Activated CD4-positive, alpha-beta T cell treated with anti-CD3 and anti-CD28 coated beads, Interleukin-2, amount 50 U/mL, for 24 hours (primary cell): ENCODE results near the gene PPL.
"Not testable (repeated sequence)": the region's sequence is repeated elsewhere in the genome, so short reads cannot be mapped to it uniquely, and the experiment has no call there.

Source experiments
- DNase-seq, 2 donors: peaks; one replicate each; pipeline ENCODE4 v3.0.0-alpha.2; 2020; ENCODE audit warnings: low read depth in 1 of 2, low spot score in 1 of 2

PPL gene

DNA sequence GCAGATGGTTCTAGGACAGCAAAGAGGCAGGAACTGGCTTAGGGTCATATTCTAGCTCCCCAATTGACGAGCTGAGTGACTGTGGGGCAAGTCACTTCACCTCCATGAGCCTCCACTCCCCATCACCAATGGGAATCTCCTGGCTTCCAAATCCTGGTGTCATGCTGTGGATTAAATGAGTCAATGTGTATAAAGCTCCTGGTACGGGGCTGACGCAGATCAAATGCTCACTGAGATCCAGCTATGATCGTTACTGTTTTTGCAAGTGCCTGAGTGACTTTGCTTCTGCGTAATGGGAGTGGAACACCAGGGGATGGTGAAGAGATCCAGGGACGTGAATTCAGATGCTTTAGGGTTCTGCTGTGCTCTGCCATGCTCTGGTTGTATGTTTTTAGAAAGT lies 23.6 kb upstream of the PPL start:
- no peak for DNase-seq

DNA sequence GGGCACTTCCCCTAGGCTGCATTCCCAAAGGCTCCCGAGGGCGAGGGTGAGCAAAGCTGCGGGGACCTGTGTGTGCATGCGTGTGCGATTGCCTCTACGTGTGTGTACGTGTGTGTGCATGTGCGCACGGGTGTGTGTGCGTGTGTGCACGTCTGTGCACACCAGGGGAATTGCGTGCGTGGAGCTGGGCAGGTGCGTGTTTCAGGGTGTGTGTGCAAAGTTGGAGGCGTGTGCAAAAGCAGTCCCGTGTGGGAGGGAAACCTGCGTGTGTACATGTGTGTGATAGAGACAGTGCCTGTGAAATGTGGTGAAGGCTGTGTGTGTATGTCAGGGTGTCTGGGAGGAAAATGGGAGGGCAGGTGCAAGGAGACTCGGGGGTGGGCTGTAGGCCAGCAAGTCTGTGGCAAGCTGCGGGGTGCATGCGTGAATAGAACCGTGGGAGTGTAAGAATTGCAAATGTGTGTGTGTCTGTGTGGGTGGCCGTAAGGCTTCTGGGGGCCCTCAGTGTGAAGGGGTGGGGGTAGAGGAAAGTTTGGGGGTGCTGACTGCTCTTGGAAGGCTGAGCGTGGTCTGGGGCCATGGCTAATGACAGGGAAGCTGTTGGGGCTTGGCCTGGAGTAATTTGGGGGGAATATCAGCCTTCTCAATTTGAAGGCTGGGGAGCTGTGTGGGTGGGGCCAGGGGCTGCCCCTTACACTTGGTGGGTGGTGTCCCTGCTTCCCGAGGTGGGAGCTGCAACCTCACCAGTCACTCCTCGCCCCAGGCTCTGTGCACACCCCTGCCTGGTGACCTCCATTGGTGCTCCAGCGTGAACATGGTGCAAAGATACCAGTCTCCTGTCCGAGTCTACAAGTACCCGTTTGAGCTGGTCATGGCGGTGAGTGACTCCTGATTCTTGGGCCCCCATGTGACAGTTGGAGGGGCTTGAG lies 21.8 kb upstream of the PPL start:
- no peak for DNase-seq

DNA sequence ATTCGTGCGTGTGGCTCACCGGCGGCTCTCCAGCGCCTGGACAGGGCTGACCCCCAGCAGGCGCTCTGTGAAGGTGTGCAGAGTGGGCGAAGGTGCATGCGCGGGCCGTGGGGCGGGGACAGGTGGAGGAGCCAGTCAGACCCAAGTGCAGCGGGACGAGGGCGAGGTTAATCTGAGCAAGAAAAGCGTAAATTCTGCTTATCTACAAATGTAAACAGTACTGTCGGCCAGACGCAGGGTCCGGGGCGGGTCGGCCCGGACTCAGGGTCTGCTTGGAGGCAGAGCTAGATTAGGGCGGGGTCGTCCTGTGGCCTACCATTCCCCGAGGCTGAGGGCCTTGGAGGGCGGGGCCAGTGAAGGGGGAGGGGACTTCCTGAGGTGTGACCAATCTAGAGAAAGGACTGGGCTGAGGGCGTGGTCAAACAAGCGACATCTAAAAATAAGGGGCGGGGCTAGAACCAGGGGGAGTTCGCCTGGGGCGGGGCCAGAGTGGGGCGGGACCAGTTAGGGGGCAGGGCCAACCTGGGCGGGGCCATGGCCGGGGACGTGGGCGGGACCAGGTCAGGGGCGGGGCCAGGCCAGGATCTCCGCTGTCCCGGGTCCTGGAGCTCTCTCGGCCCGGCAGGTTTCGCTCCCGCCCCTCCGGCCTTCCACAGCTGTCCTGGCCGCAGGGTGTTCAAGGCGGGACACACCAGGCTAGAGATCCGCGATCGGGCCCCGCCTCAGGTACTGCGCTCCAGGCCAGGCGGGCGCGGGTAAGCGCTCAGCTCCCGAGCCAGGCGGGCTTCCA lies 21.0 kb upstream of the PPL start, which contains the start of gene SEC14L5:
TSS of gene SEC14L5 (plus strand) at position 611 of the 790 bp plus-strand sequence. CDS start 994 bp downstream, outside the sequence.
- peak; percentile 74 to 91 for DNase-seq

DNA sequence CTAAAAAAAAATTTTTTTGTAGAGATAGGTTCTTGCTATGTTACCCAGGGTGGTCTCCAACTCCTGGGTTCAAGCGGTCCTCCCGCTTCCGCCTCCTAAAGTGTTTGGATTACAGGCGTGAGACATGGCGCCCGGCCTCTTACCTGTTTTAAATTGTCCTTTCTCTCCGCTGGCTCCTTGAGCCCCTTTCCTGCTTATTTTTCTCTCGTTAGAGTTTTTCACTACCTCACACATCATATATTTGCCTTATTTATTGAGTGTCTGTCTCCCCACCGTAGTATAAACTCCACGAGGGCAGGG lies 20.4 kb upstream of the PPL start:
- no peak for DNase-seq

DNA sequence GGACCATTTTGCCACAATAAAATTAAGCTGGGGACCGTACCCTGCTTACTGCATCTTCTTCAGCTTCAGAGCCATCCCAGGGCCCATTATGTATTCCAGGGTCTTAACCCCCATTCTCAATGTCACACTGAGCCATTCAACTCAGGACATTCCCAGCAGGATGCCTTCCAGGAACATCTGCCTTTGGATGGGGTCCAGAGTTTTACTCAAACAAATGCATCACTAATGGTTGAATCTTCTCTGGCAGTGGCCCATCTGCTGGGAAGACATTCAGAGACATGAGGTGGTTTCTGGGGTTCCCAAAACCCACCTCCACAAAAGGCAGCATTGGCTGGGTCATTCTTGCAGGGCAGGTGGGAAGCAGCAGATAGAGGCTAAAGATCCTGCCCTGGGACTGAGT lies 17.8 kb upstream of the PPL start:
- DNase-seq: no peak

DNA sequence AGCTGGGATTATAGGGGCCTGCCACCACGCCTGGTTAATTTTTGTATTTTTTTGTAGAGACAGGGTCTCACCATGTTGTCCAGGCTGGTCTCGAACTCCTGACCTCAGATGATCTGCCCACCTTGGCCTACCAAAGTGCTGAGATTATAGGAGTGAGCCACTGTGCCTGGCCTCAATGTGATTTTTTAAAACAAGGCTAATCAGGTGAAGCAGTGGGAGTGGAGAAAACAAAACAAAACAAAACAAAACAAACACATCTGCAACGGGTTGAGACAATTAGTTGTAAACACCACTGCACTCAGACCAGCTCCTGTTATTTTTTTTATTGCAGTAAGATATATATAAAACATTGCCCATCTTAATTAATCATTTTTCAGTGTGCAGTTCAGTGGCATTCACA lies 14.6 kb upstream of the PPL start:
- not testable (repeated sequence) for DNase-seq

DNA sequence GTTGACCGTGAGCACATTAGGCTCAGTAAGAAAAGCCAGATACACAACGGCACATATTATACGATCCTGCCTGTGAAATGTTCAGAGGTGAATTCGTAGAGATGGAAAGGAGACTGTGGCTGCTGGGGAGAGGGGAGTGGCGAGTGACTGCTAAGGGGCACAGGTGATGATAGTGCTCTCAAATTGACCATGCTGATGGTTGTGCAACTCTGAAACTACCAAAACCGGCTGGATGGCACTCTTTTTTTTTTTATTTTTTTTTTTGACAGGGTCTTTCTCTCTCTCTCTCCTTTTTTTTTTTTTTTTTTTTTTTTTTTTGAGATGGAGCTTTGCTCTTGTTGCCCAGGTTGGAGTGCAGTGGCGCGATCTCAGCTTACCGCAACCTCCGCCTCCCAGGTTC lies 13.0 kb upstream of the PPL start:
- no peak for DNase-seq

DNA sequence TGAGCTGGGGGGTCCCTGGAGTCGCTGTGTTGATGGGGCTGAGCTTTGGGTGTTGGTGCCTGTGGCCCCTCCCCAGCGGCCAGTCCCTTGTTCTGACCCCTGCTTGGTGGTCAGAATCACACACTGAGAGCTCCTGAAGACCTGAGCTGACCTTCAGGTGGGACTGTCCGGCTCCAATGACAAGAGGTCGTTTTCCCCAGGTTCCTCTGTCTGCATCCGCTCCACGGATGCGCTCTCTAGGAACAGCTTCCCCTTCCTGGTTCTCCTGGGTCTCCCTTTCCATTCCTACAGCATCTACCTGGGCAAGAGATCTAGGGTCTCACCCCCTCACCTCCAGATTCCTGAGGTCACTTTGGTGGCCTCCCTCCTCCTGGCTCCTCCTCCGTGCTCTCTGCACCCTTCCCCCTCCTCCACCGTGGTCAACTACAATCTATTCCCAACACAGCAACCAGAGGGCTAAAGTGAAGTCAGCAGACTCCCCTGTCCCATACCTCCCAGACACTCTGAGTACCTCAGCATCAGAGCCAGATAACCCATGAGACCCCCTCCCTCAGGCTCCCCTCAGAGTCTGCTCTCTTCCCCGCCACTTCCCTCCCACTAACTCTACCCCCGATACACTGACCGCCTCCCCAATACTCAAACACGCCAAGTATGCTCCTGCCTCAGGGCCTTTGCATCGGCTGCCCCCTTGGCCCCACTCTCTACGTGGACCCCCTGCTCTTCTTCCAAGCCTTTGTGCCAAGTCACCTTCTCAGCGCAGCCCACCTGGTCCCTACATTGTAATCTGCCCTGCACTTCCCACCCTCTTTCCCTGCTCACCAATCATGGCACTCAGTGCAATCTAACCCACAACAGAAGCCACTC lies 12.2 kb upstream of the PPL start:
- no peak for DNase-seq

DNA sequence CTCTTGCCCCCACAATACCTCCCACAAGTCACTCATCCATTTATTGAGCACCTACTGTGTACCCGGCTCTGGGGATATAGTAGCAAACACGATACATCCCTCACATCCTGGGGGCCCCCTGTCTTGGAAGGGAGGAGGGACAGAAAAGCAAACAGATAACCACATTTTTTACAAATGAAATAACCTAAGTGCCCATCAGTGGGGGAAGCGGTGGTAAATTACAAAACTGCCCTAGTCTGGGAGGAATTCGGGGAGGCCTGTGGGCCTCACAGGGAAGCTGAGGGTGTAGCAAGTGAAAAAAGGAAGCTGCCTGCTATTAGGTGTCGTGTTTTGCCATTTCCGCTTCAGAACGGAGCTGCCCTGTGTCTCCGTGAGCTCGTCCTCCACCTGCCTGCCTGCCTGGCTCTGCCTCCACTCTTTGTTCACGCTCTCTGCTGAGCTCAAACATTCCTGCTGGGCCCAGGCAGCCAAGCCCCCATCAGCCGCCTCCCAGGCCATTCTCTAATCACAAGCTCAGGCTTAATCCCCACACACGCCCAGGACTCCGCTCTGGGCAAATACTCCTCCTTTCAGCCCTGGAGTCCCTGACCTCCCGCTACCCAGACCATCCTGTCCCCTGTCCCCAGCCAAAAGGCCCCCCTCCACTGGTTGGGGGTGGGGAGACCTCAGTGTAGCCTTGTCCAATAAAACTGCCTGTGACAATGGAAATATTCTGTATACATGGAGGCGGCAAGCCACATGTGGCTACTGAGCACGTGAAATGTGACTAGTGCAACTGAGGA lies 11.0 kb upstream of the PPL start:
- DNase-seq: no peak

DNA sequence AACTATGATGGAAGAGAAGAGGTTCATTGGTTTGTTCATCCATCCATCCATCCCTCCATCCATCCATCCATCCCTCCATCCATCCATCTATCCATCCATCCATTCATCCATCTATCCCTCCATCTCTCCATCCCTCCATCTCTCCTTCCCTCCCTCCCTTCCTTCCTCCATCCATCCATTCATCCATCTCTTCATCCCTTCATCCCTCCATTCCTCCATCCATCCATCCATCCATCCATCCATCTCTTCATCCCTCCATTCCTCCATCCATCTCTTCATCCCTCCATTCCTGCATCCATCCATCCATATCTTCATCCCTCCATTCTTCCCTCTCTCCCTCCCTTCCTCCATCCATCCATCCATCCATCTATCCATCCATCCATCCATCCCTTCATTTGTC lies 10.0 kb upstream of the PPL start:
- no peak for DNase-seq

DNA sequence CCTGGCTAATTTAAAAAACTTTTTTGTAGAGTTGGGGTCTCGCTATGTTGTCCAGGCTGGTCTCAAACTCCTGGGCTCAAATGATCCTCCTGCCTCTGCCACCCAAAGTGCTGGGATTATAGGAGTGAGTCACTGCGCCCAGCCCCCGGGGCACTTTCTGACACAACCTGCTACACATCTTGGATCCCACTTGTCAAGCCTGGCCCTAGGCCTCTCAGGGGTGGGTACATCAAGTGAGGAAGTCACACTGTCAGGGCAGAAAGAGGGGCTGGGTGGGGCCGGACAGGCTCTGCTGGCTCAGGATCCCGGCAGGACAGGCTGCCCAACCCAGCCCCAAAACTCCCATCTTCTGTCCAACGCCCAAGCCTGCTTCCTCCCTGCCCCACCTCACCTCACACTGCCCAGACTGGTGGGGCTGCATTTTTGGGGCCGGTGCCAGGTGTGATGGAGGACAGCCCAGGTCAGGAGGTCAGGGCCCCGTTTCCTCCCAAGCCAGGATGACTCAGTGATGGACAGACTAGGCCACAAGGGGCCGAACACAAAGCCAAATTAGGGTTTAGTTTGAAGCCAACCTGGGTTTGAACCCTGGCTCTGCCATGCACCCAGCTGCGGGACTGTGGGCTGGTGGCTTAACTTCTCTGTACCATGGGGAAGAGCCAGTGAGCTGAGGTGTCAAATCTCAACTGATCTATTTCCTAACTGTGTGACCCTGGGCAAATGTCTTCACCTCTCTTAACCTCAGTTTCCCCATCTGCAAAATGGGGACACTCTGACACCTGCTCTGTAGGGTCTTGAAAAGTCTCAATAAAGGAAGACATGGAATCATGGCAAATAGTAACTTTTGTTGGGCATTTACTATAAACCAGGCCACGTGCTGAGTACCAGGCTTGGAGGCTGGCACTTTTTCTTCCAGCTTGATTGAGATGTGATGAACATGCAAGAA lies 8.9 kb upstream of the PPL start:
- no peak for DNase-seq

DNA sequence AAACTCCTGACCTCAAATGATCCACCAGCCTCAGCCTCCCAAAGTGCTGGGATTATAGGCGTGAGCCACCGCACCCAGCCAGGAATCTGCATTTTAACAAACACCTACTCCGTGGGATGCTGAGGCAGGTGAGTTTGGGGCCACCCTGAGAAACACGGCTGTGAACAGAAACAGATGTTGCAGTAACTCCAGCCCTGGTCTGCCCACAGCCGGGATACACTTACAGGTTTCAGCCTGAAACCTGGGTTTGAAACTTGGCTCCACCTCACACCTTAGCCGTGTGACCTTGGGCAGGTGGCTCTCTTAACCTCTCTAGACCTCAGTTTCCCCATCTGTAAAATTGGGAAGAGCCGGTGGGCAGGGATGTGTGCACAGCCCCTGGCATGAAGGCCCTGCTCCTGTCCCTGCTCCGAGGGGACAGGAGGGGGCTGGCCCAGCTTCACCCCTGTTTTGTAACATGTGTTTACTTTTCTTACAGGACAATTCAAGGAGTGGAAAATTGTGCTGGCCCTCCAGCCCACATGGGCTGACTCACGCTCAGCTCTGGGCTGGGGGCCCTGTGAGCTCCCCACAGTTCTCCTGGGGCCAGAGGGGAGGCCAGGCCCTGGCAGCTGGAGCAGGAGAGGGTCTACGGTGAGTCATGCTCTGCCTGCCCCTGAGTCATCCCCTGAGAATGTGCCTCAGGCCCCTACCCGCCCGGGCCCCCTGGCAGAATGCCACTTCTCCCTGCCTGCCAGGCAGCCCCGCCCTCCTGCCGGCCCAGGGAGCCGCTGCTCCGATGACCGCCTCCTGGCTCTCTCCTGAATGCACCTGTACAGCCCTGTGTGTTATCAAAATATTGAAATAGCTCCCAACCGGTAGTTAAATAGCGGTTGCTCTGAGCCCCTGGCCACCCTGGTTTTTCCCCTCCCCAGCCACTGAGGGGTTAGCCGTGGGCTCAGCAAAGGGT lies 7.7 kb upstream of the PPL start:
- no peak for DNase-seq

DNA sequence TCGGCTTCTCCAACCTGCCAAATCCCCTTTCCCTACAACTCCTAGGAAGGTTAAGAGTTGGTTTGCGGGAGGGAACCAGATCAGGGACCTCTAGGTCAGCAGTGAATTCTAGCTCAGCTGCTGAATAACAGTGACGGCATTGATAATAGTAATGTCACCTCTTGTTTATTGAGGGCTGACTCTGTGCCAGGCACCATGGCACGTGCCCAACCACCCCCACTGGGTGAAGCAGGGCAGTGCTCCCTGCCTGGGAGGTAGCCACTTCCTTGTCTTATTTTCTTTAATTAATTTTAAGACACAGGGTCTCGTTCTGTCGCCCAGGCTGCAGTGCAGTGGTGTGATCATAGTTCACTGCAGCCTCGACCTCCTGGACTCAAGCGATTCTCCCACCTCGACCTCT lies 5.5 kb upstream of the PPL start:
- no peak for DNase-seq

DNA sequence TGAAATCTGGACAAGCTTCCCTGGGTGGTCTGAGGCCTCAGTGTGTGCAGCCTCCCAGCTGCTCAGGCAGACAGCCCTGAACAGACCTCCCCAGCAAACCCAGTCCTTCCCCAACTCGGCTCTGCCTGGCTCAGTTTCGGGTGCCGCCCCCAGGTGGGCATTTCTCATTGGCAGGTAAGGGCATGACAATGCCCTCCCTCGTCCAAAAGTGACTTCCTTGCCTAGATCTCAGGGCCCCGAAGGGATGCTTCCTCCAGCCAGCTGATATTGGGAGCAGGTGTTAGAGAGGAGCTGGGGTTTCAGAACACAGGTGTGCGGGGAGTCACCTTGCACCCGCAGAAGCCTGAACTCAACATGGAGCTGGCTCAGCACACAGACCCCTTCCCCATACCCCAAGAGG lies 3.8 kb upstream of the PPL start:
- no peak for DNase-seq

DNA sequence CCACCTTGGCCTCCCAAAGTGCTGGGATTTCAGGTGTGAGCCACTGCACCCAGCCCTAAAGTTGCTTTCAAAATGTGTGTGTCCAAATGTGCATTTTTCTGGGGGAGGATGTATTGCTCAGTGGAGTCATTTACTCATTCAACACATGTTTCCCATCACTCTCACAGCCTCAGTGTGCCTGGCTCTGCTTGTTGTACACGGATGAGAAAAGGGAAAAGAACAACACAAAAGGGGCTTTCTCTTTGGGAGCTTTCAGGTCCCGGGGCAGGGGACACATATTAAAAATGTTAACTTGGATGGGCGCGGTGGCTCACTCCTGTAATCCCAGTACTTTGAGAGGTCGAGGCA lies 1.7 kb upstream of the PPL start:
- DNase-seq: no peak

DNA sequence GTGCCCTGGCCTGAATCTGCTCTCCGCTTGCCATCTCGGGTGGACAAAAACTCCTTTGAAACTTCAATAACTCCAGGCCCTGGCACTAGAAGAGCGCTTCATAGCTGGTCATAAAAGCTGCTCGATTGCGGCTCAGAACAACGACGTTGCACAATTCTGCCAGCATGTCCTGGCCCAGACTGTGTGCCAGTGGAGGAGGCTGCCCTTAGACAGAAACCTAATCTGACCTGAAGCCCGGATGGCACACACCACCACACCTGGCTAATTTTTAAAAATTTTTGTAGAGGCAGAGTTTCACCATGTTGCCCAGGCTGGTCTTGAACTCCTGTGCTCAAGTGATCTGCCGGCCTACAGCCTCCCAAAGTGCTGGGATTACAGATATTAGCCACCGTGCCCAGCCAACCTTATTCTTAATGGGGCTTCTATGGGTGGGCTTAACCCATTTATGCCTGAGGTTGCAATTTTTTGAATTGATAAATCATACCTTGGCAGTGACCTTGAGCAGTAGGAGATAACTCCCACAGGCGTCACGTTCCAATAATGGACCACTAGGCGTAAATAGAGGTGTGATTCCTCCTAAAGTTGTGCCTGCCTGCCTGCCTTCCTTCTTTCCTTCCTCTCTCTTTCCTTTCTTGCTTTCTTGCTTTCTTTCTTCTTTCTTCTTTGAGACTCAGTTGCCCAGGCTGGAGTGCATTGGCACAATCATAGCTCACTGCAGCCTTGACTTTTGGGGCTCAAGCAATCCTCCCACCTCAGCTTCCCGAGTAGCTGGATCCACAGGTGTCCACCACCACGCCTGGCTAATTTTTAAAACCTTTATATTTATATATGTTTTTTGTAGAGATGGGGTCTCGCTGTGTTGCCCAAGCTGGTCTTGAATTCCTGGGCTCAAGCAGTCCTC lies 1.1 kb upstream of the PPL start:
- no peak for DNase-seq

DNA sequence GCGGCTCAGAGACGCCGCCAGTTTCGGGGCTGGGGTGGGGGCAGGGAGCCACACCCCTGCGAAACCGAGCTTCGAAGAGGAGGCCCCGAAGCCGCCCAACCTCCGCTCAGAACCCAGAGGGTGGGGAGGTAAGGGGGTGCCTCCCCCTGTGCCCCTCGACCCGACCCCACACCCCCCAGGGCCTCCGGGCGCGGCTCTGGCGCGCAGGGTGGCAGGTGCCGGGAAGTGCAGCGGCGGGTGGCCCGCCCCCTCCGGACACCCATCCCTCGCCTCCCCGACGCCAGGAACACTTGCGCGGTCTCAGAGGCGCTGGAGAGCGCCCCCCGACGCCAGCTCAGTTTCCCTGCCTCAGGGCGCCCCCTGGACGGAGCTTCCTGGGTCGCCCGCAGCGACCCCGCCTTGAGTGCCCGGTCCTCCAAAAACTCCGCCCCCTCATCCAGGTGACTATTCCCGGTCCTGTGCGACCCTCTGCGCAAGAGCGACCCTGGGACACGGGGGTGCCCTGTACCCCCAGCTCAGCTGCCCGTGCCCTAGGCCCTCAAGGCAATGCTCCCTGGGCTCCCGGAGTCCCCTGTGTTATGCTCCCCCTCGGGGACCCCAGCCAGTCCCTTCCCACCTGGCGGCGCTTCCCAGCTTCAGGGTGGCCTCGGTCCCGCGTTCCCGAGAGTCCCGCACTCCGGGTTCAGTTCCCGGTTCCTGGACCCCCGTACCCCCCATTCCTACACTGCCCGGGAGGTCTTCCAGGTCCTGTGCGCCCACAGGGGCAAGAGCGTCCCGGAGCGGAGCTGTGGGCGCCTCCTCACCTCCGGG lies 562 bp downstream of the PPL start:
- DNase-seq: no peak
